ENCODE data around the gene THSD4.

Gene THSD4

GRCh38 chr15:71758711-71759110 is 643.4 kb downstream of the THSD4 start:
- Histone ChIP-seq H3K27me3 (ENCODE audit: insufficient read depth, low read length) (no peaks in the 10 kb centered on the region), H3K9me2 (ENCODE audit: low read depth, low read length) (no peaks in the 10 kb centered on the region), H3K27ac (ENCODE audit: low read depth, low read length, poor library complexity, severe bottlenecking) (no peak overlapping the region), H3K4me2 (ENCODE audit: low read length) (no peak overlapping the region), H3K9ac (ENCODE audit: low read length) (no peak overlapping the region), H3K36me3 (ENCODE audit: insufficient read depth, low read length) (no peaks in the 10 kb centered on the region; the same call in 1 of the 2 replicates), H3F3A (ENCODE audit: insufficient read depth, low read length) (no peaks in the 10 kb centered on the region), H2AFZ (ENCODE audit: low read length) (no peak overlapping the region), H3K4me3 (ENCODE audit: low read depth, low read length, poor library complexity, severe bottlenecking) (no peak overlapping the region), H4K20me1 (ENCODE audit: insufficient read depth, low read length) (no peaks in the 10 kb centered on the region), H3K4me1 (ENCODE audit: insufficient read depth, low read length, severe bottlenecking) (no peaks in the 10 kb centered on the region), H3K79me2 (ENCODE audit: insufficient read depth, low read length) (no peaks in the 10 kb centered on the region; the same call in 1 of the 2 replicates), H3K9me3 (ENCODE audit: low read length) (no peaks in the 10 kb centered on the region)
- no peak for TF ChIP-seq EZH2 (IDR thresholded peaks at IDR 0.05; ENCODE audit: borderline replicate concordance, low read length)
- no peak for TF ChIP-seq CTCF (IDR thresholded peaks at IDR 0.05; ENCODE audit: low read length)

- no peaks in the 10 kb centered on the region for H3K9me3 ChIP-seq (ENCODE audit: low read length)
- no peak overlapping the region for H3K27ac ChIP-seq (ENCODE audit: low read depth, low read length, poor library complexity, severe bottlenecking)
- H3K4me2 ChIP-seq (ENCODE audit: low read length) = no peak overlapping the region
- H3K36me3 ChIP-seq (ENCODE audit: insufficient read depth, low read length) = no peaks in the 10 kb centered on the region; the same call in 1 of the 2 replicates
- no peaks in the 10 kb centered on the region for H3K27me3 ChIP-seq (ENCODE audit: insufficient read depth, low read length)
- H3F3A ChIP-seq (ENCODE audit: insufficient read depth, low read length) = no peaks in the 10 kb centered on the region
- no peak for TF ChIP-seq CTCF (IDR thresholded peaks at IDR 0.05; ENCODE audit: low read length)
- TF ChIP-seq EZH2 (IDR thresholded peaks at IDR 0.05; ENCODE audit: borderline replicate concordance, low read length) = no peak
- no peaks in the 10 kb centered on the region for H3K4me1 ChIP-seq (ENCODE audit: insufficient read depth, low read length, severe bottlenecking)
- H4K20me1 ChIP-seq (ENCODE audit: insufficient read depth, low read length) = no peaks in the 10 kb centered on the region
- no peak overlapping the region for H3K9ac ChIP-seq (ENCODE audit: low read length)
- no peak overlapping the region for H3K4me3 ChIP-seq (ENCODE audit: low read depth, low read length, poor library complexity, severe bottlenecking)
- H2AFZ ChIP-seq (ENCODE audit: low read length) = no peak overlapping the region
- no peaks in the 10 kb centered on the region for H3K9me2 ChIP-seq (ENCODE audit: low read depth, low read length)
- H3K79me2 ChIP-seq (ENCODE audit: insufficient read depth, low read length) = no peaks in the 10 kb centered on the region; the same call in 1 of the 2 replicates
Observed at GRCh38 chr15:71760852-71761251, 645.6 kb downstream of the THSD4 start.

- H2AFZ ChIP-seq (ENCODE audit: low read length) = no peak overlapping the region
- H3K4me3 ChIP-seq (ENCODE audit: low read depth, low read length, poor library complexity, severe bottlenecking) = no peak overlapping the region
- H3F3A ChIP-seq (ENCODE audit: insufficient read depth, low read length) = no peaks in the 10 kb centered on the region
- H3K4me2 ChIP-seq (ENCODE audit: low read length) = no peak overlapping the region
- H3K36me3 ChIP-seq (ENCODE audit: insufficient read depth, low read length) = no peaks in the 10 kb centered on the region; the same call in 1 of the 2 replicates
- H4K20me1 ChIP-seq (ENCODE audit: insufficient read depth, low read length) = no peaks in the 10 kb centered on the region
- H3K27me3 ChIP-seq (ENCODE audit: insufficient read depth, low read length) = no peaks in the 10 kb centered on the region
- H3K4me1 ChIP-seq (ENCODE audit: insufficient read depth, low read length, severe bottlenecking) = no peaks in the 10 kb centered on the region
- H3K9ac ChIP-seq (ENCODE audit: low read length) = no peak overlapping the region
- no peak for TF ChIP-seq EZH2 (IDR thresholded peaks at IDR 0.05; ENCODE audit: borderline replicate concordance, low read length)
- no peak for TF ChIP-seq CTCF (IDR thresholded peaks at IDR 0.05; ENCODE audit: low read length)
- H3K79me2 ChIP-seq (ENCODE audit: insufficient read depth, low read length) = no peaks in the 10 kb centered on the region; the same call in 1 of the 2 replicates
- no peaks in the 10 kb centered on the region for H3K9me3 ChIP-seq (ENCODE audit: low read length)
- H3K9me2 ChIP-seq (ENCODE audit: low read depth, low read length) = no peaks in the 10 kb centered on the region
- no peak overlapping the region for H3K27ac ChIP-seq (ENCODE audit: low read depth, low read length, poor library complexity, severe bottlenecking)
Observed at GRCh38 chr15:71761649-71762048, 646.4 kb downstream of the THSD4 start.
